GM12872 (cell line): ENCODE data around the gene CEP112.

ENCODE experiments used
- CTCF ChIP-seq: IDR thresholded peaks from 3 replicates; pipeline ENCODE4 v1.5.1; 2011; ENCODE audit warnings: low read depth, mild to moderate bottlenecking, low read length, moderate library complexity; ENCODE audit not compliant: insufficient read depth

The CEP112 gene

GRCh38 chr17:66089764-66090163 lies 102.2 kb downstream of the CEP112 start:
- TF ChIP-seq CTCF: no peak

- no peak for TF ChIP-seq CTCF
Observed at GRCh38 chr17:66088173-66088572, 103.8 kb downstream of the CEP112 start.

GRCh38 chr17:66087073-66087472 lies 104.9 kb downstream of the CEP112 start:
- no peak for TF ChIP-seq CTCF

- TF ChIP-seq CTCF: no peak
Observed at GRCh38 chr17:66085221-66085620, 106.7 kb downstream of the CEP112 start.

- TF ChIP-seq CTCF: no peak
Observed at GRCh38 chr17:66076546-66077190, 115.3 kb downstream of the CEP112 start.

- no peak for TF ChIP-seq CTCF
Observed at GRCh38 chr17:66073384-66073783, 118.5 kb downstream of the CEP112 start.

- no peak for TF ChIP-seq CTCF
Observed at GRCh38 chr17:66063686-66064085, 128.2 kb downstream of the CEP112 start.
